NCI-H2029 treated with DMSO at 0.1 percent for 48 hours (cell line): Measurements from ENCODE around the gene PITRM1.

Source experiments
- DNase-seq: peaks from one replicate; lab custom pipeline; 2025; lab: John Stamatoyannopoulos, UW

The PITRM1 gene

DNA sequence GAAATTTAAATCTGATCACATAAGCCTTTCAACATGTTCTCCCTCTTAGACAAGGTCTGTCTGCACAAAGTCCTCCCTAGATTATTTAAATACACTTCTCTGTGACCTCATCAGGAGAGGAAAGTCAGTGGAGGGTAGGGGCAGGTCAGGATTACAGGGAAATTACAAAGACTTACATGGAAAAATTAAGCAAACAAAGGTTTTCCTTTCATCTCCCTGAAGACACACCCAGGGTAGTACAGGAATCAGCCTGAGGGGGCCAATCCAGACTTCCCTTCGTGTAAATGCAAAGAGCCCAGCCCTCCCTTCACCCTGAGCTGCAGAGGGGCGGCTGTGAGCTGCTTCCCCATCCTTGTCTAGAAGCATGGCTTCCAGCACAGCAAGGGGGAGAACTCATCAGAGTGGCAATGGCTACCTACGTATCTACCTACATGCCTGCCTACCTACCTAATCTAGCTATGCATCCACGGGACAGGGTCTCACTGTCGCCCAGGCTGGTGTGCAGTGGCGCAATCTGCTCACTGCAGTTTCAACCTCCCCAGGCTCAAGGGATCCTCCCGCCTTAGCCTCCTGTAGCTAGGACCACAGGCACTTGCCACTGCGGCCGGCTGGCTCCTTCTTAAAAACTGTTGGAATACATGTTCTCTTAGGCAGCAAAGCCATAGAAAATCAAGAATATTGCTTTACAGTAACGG is 33.2 kb downstream of the PITRM1 start:
- DNase-seq = no peak

DNA sequence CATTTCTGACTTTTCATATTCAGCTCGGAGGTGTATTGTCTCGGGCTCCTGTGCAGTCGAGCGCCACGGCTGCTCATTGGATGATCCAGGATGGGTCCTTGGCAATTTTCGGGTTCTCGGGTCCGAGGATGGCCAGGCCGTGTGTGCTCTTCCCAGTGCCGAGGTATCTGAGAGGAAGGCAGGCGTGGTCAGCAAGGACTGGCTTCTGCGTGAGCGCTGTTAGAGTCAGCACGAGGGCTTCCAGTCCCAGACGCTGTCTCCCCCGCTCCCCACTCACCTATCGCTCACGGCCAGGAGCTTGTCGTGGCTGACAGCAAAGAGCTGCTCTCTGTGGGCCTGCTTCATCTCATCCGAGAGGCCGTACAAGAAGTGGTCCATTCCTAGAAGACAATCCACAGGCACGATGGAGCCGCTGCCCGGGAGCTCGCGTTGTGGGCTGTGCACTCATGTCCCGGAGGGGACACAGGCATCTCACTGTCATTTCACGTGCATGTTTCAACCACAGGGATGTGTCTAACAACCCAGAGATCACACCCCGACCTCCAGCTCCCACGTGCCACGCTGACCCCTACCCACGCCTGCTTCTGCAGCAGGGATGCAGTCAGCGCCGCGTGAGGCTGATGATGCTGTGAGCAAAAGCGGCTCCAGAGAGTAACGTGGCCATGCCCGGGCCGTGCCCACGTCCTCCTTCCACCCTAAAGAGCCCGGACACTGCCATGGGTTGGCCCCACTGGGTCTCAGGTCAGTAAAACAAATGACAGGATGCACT is 34.4 kb downstream of the PITRM1 start:
- no peak for DNase-seq

DNA sequence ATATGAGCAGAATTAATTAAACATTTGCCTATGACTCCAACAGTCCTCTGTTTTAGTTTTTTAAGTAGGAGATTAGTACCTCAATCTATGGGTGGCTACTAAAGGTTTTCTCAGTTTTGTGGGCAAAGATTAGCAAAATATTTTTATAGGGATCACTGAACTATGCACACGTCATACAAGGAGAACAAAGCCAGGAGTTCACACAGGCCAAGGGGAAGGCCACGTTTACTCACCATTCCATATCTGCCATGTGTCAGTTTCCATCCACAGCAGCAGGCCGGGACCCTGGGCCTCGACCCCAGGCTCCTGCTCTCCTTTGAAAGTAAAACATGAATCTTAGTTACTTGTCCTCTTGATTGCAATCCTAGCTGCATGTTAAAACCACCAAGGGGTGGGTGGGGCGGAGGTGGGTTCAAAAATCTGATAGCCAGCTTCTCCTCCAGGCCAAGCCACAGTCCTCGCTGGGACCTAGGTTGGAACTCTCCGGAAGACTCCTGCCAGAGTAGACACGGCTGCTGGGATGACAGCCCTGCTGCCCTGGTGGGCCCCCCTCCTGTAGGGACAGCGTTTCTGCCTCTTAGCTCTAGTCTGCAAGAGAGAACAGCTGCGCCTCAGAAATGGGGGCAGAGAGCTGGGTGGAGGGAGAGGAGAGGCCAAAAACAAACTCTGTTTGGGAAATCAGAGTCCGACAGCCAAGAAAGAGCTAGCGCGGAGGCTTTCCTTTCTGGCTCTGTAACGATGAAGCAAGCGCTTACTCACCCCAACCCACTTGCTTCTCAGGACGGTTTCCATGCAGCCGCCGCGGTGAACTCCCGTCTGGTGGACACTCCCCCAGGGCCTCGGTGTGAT is 35.6 kb downstream of the PITRM1 start:
- DNase-seq = no peak

DNA sequence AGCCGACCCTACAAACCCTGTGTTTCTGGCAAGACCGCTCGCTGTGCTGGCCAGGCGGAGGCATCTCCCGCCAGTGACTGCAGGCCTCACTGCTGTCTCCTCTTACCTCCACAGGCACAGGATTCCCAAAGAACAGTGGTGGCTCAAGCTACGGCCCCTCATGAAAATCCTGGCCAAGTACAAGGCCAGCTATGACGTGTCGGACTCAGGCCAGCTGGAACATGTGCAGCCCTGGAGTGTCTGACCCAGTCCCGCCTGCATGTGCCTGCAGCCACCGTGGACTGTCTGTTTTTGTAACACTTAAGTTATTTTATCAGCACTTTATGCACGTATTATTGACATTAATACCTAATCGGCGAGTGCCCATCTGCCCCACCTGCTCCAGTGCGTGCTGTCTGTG is 36.2 kb downstream of the PITRM1 start:
- no peak for DNase-seq

DNA sequence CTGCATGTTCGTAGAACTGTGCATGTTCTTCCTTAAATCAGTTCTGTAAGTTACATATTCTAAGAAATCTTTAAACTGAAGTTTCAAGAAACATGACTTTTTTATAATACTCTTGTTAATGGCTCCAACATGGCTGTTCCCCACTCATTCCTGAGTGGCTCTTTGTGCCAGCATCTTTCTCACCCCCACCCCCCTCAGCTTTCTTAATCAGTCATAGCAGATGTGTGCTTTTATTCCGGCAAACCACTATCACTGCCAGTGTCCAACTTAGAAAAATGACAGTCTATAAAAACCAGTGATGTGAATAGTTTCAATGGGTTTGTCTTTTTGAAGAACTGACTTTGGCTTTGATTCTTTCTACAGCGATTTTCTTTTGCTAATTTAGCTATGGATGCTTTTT is 37.6 kb downstream of the PITRM1 start:
- no peak for DNase-seq

DNA sequence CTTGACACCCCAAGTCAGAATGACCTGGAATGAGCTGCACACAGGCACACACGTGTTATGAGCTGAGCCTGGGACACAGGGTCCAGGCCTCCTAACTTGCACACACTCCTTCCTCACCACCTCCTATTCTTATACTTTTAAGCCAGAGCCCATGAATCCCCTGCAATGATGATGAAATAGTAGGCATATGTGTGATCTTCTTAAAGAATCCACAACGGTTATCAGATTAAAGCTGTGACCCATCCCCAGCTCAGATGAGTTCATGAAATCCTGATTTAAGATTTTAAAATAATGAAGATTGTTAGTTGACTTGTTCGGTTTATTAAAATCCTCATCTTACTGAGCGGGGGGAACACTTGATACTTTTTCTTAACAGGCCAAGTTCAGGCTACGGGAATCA is 38.6 kb downstream of the PITRM1 start:
- no peak for DNase-seq

DNA sequence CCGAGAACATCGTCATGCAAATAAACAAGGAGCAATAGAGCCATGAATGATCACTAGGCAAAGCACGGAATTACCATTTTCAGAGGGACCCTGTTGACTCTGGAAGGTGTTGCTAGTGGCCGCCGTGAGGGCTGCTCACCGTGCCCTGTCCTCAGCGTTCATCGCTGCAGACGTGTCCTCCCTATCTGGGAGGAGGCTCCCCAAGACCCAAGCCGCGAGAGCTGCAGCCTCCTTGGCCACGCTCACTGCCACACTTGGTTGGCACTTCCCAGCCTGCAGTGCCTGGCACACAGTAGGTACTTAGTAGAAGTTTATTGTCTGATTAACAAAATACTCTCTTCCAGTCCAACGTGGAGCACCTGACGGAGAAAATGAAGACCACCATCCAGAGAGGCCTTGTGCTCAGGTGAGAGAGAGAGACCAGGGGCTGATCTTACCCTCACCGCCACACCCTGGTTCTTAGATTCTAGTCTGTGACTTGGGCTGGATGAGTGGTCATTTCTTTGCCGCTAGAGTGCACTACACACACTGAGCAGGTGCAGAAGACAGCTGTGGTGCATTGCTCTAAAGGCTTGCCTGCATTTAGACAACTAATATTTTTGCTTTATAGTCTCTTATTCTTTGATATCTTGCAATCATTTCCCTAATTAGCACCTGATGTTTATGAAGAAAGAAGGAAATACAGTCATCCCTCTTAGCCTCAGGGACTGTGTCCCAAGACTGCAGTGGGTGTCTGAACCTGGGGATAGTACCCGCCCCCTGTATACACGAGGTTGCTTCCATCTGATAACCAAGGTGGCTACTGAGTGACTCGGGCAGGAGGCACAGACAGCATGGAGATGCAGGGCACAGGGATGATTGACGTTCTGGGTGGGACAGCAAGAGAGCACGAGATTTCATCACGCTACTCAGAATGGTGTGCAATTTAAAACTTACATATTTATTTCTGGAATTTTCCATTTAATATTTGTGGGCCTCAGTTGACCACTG is 40.3 kb downstream of the PITRM1 start:
- DNase-seq = no peak

DNA sequence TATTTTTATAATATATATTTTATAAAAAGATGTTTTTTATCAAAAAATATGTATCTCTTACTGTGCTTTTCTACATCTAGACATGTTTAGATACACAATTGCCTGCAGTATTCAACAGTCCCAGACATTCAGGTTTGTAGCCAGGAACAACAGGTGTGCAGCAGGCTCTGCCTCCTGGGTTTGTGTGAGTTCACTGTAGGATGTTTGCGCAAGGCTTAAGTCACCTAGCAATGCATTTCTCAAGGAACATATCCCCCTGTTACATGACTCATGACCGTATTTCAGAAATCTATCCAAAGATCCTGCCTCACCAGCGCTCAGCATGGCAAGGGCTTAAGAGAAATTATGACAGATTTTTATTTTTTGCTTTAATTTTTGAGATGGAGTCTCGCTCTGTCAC is 41.5 kb downstream of the PITRM1 start:
- peak; percentile 41 for DNase-seq

DNA sequence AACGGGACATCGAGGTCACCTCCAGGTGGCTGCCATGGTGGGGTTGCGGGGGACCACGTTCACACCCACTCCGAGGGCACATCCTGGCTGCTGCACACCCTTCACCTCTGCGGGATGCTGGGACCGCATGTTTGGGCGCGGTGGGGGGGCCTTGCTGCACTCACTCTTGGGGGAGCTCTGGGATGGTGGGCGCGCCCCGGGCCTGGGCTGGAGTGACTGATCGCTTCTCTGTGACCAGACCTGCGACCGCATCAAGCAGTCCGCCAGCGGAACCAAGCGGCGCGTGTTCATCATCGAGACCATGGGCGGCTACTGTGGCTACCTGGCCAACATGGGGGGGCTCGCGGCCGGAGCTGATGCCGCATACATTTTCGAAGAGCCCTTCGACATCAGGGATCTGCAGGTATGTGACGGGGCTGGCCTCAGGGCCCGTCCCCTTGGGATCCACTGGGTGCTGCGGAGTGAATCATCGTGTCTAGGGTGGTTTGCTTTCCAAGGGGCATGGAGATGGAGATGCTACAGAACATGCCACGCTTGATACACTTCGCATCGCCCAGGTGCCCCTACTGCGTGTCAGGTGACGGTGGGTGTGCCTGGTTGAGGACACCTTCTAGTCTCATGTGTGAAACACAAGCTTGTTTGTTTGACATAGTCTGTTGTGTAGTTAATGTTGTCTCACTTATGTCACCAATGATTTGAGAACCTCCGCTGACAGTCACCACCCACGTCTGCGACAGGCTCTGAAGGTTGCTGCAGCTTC is 42.8 kb downstream of the PITRM1 start:
- DNase-seq = no peak

DNA sequence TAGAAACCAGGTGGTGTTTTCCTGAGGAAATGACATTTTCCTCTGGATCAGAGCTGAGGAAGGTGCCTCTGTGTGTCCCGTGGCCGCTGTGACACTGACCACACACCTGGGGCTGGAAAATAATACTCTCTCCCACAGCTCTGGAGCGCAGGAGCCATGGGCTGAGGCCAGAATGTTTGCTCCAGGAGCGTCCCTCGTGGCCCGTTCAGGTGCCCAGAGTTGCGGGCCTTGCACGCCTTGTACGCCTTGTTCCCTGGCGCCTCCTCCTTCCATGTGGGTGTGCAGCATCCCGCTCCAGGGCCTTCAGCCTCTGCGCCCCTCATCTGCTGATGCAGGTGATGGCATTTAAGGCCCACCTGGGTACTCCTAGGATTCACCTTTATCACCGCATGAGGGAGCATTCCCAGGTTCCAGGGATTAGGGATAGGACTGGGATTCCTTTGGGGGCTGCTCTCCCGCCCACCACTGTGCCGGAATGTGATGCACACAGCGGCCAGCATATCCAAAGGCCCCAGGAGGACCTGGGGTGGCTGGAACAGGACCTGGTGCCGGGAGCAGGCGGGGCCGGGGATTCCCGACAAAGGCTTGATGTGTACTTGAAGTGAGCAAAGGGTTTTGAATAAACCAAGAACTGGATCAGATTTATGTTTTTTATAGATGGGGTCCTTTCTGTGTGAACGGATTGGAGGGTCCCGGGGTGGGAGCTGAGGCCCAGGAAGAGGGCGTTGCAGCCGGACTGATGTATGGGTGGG is 44.0 kb downstream of the PITRM1 start:
- no peak for DNase-seq

DNA sequence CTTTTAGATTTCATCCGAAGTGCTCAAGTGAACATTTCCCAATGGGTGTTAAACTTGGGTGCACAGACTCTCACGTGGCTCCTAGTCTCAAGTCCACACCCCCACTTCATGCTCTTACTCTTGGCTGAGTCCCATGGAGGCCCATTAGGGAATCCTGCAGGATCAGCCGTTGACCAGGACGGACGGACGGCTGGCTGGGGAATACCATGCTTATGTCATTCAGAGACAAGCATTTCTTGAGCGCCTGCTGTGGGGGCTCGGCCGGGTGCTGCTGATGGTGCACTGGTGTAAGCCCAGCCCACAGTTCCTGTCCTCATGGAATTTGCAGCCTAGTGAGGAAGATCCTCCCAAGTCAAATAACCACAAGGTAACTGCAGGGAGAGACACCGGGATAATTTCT is 44.7 kb downstream of the PITRM1 start:
- DNase-seq = no peak

DNA sequence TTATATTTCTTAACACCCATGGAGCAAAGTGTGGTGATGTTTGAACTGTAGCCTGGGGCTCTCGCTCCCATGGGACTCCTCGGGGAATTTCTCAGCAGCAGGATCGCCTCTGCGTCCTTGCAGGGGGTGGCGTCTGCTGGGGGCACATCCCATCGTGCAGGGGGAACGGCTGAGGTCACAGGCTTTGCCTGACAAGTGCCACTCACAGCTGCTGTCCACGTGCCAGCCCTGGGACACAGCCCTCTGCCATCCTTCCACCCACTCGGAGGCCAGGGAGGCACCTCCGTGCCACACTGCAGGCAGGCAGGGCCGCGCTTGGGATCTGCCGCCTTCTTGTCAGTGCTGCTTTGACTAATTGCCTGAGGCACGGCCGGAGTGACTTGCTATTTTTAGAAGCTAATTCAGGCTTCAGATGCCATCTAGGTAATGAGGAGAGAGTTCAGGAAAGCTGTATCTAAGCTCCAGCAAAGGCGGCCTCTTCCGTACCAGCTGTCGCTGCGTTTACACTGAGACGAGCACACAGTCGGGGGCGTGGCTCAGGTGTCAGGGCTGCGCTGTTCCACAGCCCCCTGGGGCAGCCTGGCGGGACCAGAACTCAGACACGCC is 45.7 kb downstream of the PITRM1 start:
- DNase-seq = peak; percentile 49

DNA sequence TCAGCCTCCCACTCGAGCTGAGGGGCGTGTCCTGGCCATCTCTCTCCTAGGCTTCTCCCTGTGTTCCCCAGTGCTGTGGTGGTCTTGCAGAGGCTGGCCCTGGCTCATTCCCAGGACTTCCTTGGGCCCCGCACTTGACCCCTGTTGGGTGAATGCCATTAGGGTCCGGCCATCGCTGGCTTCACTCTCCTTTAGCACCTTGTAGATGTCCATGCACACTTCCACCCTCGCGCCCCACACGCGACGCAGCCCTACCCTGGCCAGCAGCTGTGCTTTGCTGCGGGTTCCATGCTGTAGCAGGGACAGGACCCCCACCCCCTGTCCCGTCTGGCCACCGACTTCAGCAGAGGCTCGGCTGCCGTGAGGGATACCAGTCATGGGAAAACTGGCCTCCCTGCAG is 46.3 kb downstream of the PITRM1 start:
- no peak for DNase-seq

DNA sequence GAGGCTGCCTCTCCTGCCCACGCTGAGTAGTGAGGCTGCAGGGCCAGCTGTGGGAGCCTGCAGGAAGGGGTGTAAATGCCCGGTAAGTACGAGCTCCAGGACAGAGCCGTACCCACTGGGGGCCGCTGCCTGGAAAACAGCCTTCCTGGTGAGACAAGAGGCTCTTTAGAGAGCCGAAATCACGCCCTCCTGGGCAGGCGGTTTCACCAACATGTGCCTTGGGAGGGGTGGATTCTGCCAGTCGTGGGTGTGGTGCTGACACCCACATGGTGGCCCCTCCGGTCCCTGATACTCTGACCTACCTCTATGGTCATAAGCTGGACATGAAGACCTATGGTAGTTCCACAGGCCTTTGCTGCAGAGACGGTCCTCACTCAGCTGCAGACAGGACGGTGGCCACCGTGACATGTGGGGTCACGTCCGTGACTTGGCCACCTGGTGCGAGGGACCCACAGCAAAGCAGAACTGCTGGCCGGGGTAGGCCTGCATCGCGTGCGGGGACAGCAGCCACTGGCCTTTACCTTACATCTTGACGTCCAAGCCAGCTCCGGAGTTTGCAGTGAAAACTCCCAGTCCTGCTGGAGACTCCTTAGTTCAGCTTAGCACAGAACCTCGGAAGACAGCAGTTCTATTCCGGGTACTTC is 46.9 kb downstream of the PITRM1 start:
- DNase-seq = no peak

DNA sequence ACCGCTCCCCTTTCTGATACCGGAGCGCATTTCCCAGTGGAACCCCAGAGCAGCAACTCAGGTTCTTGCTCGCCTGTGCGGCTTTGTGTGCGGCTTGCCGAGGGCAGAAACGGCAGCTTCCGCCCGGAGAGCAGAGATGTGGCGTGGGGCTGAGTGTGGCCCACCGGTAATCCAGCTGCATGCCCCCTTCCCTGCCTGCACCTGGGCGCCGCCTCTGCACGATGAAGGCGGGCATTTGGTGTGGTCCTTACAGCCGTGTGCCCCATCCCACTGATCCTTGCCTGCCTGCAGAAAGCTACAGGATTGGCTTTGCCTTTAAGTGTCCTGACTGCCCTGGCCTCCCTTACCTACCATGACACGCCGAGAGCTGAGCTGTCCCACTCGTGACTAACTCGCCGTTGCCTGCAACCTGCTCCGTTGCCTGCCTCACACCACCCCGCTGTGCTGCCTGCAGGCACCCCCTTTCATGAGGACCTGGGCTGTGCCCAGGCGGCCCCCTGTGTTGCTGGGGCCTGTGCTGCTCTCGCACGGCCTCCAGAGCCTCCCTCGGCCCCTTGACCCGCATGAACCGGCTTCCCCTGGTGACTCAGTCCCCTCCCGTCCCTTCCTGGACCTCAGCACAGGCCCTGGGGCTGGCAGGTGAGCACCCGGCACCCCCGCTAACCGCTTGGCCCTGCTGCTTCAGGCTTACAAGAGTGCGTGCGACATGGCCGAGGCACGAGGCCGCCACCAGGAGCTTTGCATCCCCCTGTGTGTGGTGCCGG is 48.0 kb downstream of the PITRM1 start:
- no peak for DNase-seq

DNA sequence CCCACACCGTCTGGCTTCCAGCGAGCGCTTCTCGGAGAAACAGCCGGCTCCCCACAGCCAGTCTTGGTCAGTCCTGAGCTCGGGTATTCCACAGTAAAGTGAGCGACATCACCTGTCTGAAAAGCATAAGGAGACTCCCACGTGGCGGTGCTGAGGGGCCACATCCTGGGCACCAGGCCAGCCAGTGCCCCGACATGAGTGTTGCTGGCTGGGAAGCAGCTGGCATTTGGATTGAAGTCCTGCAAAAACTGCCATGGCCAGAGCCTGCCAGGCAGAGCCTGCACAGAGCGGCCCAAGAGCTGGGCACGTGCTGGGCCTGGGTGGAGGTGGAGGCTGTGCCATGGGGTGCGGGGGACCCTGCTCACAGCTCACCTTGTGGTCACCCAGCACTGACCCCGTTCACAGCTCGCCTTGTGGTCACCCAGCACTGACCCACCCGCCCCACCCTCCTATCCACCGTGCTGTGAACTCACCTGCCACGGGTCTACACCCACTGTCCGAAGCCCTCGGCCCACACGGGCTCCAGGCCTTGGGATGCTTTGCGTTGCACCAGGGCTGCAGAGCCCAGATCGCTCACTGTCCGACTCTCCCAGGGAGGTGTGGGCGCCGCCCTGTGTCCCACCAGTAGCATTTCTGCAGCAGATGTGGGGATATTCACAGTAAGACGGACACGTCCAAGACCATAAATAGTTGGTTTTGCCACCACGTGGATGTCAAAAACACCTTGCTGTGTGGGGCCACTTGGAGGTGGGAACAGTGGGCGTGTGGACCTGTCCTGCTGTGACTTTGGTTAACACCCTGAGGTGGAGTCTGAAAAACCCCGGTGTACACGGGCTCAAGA is 48.8 kb downstream of the PITRM1 start:
- peak; percentile 46 for DNase-seq

DNA sequence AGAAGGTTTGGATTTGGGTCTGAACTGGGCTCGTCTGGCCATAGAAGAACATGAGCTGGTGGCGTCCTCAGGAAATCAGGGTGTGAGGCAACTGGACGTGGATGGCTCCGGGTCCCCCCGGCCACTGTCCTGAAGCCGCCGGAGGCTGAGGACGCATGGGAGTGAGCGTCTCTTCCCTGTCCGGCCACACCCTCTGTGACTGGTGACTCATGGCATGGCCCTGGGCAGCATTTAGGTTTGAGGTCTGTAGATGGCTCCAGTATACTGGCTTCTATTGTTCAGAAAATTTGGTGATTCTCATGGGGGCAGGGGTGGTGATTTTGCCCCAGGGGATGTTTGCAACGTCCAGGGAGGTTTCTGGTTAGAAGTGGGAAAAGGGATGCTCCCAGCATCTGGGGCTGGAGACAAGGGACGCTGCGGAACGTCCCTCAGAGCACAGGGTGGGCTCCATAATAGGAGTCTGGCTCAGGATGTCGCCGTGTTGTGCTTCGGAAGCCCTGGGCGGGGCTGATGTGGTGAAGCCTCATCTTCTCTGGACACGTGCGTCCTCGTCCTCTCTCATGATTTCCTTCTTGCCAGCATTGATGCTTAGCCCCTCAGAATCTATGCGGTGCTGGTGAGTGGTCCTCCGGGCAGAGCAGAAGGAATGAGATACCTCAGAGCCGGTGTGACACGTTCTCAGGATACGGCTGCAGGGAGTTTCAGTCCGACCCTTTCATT is 49.9 kb downstream of the PITRM1 start:
- DNase-seq = no peak
